GM18519 (cell line): Measurements from ENCODE around the gene GHRH.

Experiments used
- ATAC-seq: cut with Tn5 transposase; IDR thresholded peaks from one replicate; pipeline ENCODE4 v1.9.1; 2021; ENCODE audit warnings: mild to moderate bottlenecking, moderate library complexity; ENCODE audit not compliant: unreplicated experiment, low FRiP score

GHRH gene

GRCh38 chr20:37240337-37241067, 21.1 kb downstream of the GHRH start:
- no peak for ATAC-seq

GRCh38 chr20:37238935-37239451, 22.6 kb downstream of the GHRH start:
- ATAC-seq: no peak

- ATAC-seq: no peak
Observed at GRCh38 chr20:37238426-37238825, 23.2 kb downstream of the GHRH start.

- no peak for ATAC-seq
Observed at GRCh38 chr20:37237656-37238055, 24.0 kb downstream of the GHRH start.

GRCh38 chr20:37236462-37236861, 25.2 kb downstream of the GHRH start:
- no peak for ATAC-seq

- no peak for ATAC-seq
Observed at GRCh38 chr20:37235065-37235464, 26.5 kb downstream of the GHRH start.

GRCh38 chr20:37234254-37234581, 27.4 kb downstream of the GHRH start:
- no peak for ATAC-seq

- no peak for ATAC-seq
Observed at GRCh38 chr20:37233548-37234253, 27.9 kb downstream of the GHRH start.

- no peak for ATAC-seq
Observed at GRCh38 chr20:37231947-37232630, 29.5 kb downstream of the GHRH start.

GRCh38 chr20:37230200-37230599, 31.4 kb downstream of the GHRH start:
- no peak for ATAC-seq

GRCh38 chr20:37229357-37229756, 32.3 kb downstream of the GHRH start:
- no peak for ATAC-seq

GRCh38 chr20:37228656-37229055, 33.0 kb downstream of the GHRH start:
- ATAC-seq: no peak

- no peak for ATAC-seq
Observed at GRCh38 chr20:37228082-37228481, 33.5 kb downstream of the GHRH start.

GRCh38 chr20:37226889-37227288, 34.7 kb downstream of the GHRH start:
- no peak for ATAC-seq

- ATAC-seq: no peak
Observed at GRCh38 chr20:37225146-37225545, 36.5 kb downstream of the GHRH start.

- no peak for ATAC-seq
Observed at GRCh38 chr20:37223053-37223452, 38.6 kb downstream of the GHRH start.

GRCh38 chr20:37222086-37222485, 39.5 kb downstream of the GHRH start:
- no peak for ATAC-seq

GRCh38 chr20:37220731-37221130, 40.9 kb downstream of the GHRH start:
- no peak for ATAC-seq

GRCh38 chr20:37219751-37220668, 41.6 kb downstream of the GHRH start:
- no peak for ATAC-seq

GRCh38 chr20:37218976-37219375, 42.6 kb downstream of the GHRH start:
- no peak for ATAC-seq
